ENCODE results near the gene FAM72B.
"Not testable (repeated sequence)": the region's sequence is repeated elsewhere in the genome, so short reads cannot be mapped to it uniquely, and the experiment has no call there.

The FAM72B gene

GRCh38 chr1:121184290-121185127 lies at the start of gene FAM72B, which contains the start of gene SRGAP2C:
Gene FAM72B, minus strand, starts transcription at chr1:121184340. Its CDS starts 851 bp downstream, at chr1:121183489.
Gene SRGAP2C, plus strand, starts transcription at chr1:121184975. Its CDS starts 2,472 bp downstream, at chr1:121187447.
- DNase-seq (ENCODE audit: low read depth) = peak; percentile 100

GRCh38 chr1:121232445-121233125 lies 48.4 kb upstream of the FAM72B start:
- not testable (repeated sequence) for DNase-seq (ENCODE audit: low read depth)

- DNase-seq (ENCODE audit: low read depth) = not testable (repeated sequence)
Measured at GRCh38 chr1:121230636-121231035, 46.5 kb upstream of the FAM72B start.

- not testable (repeated sequence) for DNase-seq (ENCODE audit: low read depth)
Measured at GRCh38 chr1:121227544-121228330, 43.6 kb upstream of the FAM72B start.

GRCh38 chr1:121226925-121227324 lies 42.8 kb upstream of the FAM72B start:
- not testable (repeated sequence) for DNase-seq (ENCODE audit: low read depth)

GRCh38 chr1:121226295-121226904 lies 42.3 kb upstream of the FAM72B start:
- DNase-seq (ENCODE audit: low read depth) = not testable (repeated sequence)

GRCh38 chr1:121224714-121225113 lies 40.6 kb upstream of the FAM72B start:
- not testable (repeated sequence) for DNase-seq (ENCODE audit: low read depth)

- not testable (repeated sequence) for DNase-seq (ENCODE audit: low read depth)
Measured at GRCh38 chr1:121221770-121222169, 37.6 kb upstream of the FAM72B start.

- not testable (repeated sequence) for DNase-seq (ENCODE audit: low read depth)
Measured at GRCh38 chr1:121216676-121217075, 32.5 kb upstream of the FAM72B start.

GRCh38 chr1:121215699-121216417 lies 31.7 kb upstream of the FAM72B start:
- DNase-seq (ENCODE audit: low read depth) = not testable (repeated sequence)

GRCh38 chr1:121214544-121215156 lies 30.5 kb upstream of the FAM72B start:
- not testable (repeated sequence) for DNase-seq (ENCODE audit: low read depth)

GRCh38 chr1:121213491-121213890 lies 29.4 kb upstream of the FAM72B start:
- not testable (repeated sequence) for DNase-seq (ENCODE audit: low read depth)

- DNase-seq (ENCODE audit: low read depth) = not testable (repeated sequence)
Measured at GRCh38 chr1:121210778-121211177, 26.6 kb upstream of the FAM72B start.

GRCh38 chr1:121208375-121208774 lies 24.2 kb upstream of the FAM72B start:
- DNase-seq (ENCODE audit: low read depth) = not testable (repeated sequence)

- DNase-seq (ENCODE audit: low read depth) = not testable (repeated sequence)
Measured at GRCh38 chr1:121207328-121207727, 23.2 kb upstream of the FAM72B start.

- peak; percentile 4 for DNase-seq (ENCODE audit: low read depth)
Measured at GRCh38 chr1:121205786-121206711, 21.9 kb upstream of the FAM72B start.

GRCh38 chr1:121202986-121203385 lies 18.8 kb upstream of the FAM72B start:
- DNase-seq (ENCODE audit: low read depth) = peak; percentile 1

GRCh38 chr1:121200985-121201981 lies 17.1 kb upstream of the FAM72B start:
- peak; percentile 65 for DNase-seq (ENCODE audit: low read depth)
